Stimulated activated CD8-positive, alpha-beta memory T cell treated with anti-CD3 and anti-CD28 coated beads, Interleukin-4, amount 100 ng/mL, for 4 hours (primary cell): Measurements from ENCODE around the gene CAMP.
A peak's percentile ranks its signal among the peaks of the same experiment; 100 is the strongest.
"Not testable (repeated sequence)": the region's sequence is repeated elsewhere in the genome, so short reads cannot be mapped to it uniquely, and the experiment has no call there.

Source experiments
- DNase-seq, 2 donors: peaks; one replicate each; pipeline ENCODE4 v3.0.0-alpha.2; 2020; ENCODE audit warnings: low read depth in 2 of 2, low spot score in 1 of 2

The CAMP gene

DNA sequence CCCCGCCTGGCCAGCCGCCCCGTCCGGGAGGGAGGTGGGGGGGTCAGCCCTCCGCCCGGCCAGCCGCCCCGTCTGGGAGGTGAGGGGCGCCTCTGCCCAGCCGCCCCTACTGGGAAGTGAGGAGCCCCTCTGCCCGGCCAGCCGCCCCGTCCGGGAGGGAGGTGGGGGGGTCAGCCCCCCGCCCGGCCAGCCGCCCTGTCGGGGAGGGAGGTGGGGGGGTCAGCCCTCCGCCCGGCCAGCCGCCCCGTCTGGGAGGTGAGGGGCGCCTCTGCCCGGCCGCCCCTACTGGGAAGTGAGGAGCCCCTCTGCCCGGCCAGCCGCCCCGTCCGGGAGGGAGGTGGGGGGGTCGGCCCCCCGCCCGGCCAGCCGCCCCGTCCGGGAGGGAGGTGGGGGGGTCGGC is 11.5 kb upstream of the CAMP start:
- DNase-seq = not testable (repeated sequence)

DNA sequence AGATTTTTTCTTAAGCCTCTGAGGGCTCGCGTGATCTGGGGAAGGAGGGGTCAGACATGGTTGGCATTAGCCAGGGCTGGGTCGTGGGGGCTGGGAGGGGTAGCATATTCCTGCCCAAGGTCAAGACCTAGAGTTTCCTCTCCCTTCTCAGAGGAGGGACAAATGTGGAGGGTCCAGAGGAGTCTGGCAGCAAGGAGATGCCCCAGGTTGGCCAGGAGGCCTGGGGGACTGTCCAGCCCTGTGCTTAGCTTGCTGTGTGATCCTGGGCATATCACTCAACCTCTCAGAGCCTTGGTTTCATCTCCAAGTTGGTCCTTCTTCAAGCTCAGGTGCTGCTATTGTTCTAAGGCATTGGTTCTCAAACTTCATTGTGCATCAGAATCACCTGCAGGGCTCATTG is 9.1 kb upstream of the CAMP start:
- no peak for DNase-seq

DNA sequence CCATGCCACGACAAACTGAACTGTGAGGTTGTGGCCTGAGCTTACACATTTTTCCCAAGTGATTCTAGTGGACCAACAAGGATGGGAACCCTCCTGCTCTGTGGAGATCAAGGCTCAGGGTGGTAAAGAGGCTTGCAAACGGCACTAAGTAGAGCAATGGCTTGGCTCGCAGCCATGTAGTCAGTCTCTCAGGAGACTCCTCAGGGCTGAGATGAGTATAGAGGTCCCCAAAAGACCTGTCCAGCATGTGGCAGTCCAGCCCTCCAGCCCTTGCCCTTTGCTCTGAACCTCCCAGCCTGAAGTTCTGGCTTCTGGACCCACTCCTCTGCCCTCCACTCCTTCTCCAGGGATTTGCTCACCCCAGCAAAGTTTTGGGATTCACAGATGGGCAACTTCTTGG is 8.3 kb upstream of the CAMP start:
- DNase-seq = no peak

DNA sequence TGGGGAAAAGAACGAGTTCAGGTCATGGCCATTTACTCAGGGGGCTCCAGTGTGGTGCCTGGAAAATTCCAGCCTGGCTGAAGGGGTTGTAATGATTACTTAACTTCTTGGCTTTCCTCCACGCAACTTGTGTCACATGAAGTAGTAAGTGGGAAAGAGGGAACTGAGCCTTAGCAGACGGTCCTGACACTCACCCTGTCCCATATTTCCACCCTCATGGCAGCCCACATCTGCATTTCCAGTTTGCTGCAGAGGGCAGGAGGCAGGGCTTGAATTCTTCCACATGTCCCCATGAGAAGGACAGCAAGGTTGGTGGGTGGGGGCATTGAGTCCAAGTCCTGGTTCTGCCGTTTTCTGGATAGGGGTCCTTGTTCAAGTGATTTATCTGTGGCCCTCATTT is 7.8 kb upstream of the CAMP start:
- DNase-seq = no peak

DNA sequence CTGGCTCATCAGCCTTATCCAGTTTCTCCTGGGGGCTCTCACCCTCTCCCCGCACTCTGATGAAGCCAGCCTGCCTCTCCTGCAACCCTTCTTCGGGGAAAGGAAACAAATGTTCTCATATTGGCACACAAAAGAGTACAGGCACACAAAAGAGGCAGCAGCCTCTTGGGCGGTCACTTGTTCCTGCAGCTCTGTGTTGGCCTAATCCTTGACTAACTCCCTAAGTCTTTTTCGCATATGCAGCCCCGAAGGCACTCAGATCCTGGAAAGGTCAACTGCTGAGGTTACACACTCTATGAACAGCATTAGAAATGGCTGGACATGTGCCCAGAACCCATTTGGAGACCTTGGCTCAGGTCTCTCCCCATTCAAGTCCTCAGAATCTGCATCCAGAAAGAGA is 7.4 kb upstream of the CAMP start:
- DNase-seq = no peak

DNA sequence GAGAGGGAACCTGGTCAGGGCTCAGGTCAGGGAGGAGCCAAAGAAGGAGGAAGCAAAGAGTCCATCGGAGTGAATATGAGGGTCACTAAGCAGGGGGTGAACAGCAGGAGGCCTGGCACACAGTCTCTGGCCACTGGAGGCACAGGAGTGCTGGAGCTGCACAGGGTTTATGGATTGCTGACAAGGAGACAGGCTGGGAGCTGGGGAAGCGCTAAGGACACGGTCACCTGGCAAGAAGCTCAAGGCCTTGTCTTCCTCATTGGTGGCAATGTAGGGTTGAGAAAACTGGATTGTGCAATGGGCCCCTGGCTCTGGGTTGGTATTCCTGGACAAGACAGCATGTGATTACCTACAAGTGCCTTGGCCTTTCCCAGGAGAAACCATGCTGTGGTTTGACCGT is 5.8 kb upstream of the CAMP start:
- no peak for DNase-seq

DNA sequence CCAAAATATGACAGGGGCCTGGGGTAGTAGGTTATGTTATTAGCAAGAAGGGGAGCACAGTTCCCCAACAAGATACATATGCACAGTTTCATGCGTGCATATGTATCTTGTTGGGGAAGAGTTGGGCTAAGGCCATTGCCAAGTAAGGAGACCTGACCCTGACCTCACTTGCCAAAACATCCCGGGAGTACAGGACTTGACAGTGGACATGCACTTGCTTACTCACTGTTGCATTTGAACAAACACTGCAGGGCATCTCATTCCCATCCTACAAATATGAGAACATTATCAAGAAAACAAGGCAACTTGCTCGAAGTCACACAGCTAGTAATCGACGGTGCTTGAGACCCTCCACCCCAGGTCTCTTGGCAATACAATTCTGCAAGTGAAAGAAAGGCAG is 4.8 kb upstream of the CAMP start:
- no peak for DNase-seq

DNA sequence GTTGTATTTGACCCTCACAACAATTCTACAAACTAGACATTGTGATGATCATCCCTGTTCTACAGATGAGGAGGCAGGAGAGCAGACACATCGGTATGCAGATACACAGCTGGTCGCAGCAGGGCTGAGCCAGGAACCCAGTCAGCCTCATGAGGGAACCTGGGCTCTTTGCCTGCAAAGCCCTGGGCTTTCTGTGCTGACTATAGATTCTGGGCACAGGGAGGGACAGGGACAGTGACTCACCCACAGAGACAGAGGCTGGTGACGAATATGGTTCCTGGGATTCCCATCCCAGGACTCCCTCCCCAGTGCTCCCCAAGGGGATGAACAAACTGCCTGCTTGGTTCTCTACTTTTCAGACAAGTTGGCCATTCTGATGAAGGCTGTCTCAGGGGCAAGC is 3.8 kb upstream of the CAMP start:
- DNase-seq = no peak

DNA sequence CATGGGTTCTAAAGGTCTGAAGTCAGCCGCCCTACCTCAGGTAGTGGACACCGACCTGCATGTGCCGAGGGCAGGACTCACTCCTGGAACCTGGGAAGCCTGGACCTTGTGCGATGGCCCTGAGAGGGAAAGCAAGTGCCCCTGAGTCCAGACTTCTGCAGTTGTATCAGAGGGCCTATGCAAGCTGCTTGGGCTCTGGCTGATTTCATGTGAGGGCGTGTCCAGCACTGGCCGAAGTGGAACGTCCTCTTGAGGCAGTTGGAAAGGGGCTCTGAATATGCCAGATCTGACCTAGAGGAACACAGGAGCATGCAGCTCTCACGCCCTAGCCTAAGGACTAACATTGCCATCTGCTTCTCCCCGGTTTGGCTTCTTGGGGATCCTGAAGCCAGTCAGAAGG is 2.5 kb upstream of the CAMP start:
- no peak for DNase-seq

DNA sequence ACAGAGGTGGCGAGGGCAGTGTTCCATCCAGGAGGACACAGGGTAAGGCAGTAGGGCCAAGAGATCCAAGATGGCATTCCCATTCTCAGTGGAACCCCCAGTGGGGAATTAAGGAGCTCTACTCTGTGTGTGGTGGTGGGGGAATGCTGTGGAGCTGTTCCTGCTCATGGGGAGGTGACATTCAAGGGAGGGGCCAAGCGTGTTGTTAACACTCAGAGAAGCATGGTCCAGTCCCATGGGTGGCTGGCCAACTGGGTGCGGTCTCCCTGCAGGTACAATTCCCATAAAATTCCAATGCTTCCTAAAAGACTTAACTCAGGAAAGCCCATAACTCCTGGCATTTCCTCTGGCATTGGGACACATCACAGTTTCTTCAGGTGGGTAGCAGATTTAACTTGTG is 2.3 kb downstream of the CAMP start:
- DNase-seq = no peak

DNA sequence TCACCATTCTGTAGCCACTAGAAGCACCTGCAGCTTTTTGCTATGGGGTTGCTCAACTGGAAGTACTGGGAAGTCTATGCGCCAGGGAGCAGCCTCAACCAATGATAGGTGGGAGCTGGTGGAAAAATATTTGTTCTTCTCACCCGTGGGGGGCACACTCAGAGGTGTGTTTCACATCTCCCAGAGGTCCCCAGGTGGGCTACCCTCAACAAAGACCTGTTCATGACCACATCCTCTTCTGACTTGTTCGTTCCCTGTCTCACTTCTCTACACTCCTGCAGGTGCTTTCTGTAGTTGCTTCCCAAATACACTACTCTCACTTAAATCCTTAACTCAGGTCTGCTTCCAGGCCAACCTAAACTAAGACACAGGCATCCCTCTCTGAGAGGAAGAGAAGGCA is 3.6 kb downstream of the CAMP start:
- no peak for DNase-seq

DNA sequence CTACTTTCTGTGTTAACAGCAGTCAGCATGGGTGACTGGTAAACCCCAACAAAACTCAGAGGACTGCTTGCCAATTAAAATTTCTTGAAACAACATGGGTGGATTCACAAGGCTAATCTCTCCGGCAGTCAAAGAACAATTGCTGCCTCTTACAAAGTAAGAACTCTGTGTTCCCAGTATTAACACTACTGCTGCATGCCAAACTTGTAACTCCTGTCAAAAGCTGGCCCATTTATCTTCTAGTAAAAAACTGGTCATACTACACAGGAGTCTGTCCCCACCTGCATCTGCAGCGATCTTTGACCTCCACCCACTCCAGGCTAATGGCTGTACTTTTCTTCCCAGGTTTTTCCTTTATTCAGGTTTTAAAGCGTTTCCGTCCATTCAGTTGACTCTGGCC is 8.9 kb downstream of the CAMP start:
- DNase-seq = no peak

DNA sequence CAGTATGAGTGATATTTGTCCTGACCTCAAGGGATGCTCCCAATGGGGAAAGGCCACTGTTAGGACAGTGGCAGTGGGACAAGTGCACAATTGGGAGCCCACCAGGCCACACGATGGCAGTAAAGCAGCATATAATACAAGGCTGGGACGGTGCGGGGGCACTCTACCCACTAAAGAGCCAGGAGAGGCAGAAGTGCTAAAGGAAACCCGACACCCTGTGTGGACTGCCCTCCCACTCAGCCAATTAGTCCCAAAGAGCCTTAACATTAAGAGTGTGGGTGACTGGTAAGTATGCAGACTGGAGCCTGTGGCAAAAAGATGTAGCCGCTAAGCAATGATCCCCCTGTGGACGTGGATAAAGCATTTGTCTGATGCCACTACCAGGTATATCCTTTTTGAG is 9.4 kb downstream of the CAMP start:
- peak; percentile 28 to 40 for DNase-seq

DNA sequence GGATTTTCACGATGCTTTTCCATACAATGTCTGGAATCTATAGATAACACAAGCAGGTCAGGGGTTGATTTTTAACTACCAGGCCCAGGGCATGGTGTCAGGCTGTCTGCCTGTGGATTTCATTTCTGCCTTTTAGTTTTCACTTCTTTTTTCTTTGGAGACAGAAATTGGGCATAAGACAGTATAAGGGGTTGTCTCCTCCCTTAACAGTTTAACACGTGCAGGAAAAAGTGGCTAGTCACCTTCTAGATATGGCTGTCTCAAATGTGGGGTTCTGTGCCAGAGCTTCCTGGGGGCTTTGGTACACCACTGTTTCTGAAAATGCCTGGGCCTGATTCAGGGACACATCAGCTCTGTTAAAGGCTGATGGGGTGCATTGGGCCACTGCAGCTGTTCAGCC is 10.2 kb downstream of the CAMP start:
- DNase-seq = no peak

DNA sequence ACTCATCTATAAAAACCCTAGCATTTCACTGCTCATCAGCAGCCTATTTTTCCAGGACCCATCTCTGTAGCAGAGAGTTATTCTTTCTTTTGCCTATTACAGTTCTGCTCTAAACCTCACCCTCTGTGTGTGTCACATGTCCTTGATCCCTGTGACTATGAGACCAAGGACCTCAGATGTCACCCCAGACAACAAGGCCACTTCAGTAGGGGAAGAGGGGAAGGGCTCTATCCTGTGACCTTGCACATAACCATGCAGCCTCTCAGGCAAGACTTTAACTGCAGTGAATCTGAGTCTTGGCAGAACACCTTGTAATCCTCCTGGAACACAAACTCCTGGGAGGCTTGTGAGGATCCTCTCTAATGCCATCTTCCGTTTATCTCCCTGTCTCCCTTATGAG is 13.2 kb downstream of the CAMP start:
- no peak for DNase-seq

DNA sequence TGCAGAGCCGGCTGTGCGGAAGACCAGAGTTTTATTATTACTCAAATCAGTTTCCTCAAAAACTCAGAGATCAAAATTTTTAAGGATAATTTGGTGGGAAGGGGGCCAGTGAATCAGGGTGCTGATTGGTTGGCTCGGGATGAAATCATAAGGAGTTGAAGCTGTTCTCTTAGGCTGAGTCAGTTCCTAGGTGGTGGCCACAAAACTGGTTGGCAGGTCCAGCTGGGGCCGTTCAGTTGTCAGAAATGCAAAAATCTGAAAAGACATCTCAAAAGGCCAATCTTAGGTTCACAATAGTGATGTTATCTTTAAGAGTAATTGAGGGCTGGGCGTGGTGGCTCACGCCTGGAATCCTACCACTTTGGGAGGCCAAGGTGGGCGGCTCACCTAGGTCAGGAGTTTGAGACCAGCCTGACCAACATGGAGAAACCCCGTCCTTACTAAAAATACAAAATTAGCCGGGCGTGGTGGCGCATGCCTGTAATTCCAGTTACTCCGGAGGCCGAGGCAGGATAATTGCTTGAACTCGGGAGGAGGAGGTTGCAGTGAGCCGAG is 15.3 kb downstream of the CAMP start:
- no peak for DNase-seq

DNA sequence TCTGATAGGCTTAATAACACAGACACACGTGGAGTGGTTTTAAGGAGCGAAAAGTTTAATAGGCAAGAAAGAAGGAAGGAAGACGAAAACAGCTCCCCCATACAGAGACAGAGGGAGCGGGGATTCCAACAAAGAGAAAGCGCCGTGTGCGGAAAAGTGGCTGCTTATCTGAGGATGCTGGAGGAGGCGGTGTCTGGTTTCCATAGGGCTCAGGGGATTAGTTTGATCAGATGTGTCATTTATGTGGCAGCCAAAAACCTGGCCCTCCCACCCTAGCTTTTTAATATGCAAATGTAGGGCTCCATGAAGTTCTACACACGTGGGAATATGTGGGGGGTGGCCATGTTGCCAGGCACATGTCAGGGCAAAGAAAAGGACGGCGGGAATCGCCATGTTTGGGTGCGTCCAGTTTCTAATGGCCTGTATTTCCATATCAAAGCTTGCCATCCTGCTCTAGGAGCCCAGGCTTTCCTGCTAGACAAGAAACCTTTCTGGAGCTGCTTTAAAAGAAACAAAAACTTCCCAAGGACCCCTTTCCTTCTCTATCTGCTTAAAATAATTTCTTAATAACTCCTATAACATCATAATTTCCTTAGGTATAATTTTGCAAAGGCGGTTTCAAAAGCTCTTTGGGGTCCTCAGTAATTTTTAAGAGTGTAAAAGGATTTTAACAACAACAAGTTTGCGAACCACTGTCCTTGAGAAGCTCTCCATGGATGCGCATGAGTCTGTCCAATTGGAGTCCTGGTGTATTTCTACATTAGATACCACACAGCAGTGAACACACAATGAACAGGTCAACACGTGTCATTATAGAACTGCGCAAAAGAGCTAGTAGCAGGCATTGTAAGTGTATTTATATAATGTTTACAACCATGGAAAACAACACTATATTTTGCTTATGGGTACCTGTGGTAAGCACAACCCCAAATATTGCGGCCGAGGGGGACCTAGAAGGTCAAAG is 17.0 kb downstream of the CAMP start:
- no peak for DNase-seq

DNA sequence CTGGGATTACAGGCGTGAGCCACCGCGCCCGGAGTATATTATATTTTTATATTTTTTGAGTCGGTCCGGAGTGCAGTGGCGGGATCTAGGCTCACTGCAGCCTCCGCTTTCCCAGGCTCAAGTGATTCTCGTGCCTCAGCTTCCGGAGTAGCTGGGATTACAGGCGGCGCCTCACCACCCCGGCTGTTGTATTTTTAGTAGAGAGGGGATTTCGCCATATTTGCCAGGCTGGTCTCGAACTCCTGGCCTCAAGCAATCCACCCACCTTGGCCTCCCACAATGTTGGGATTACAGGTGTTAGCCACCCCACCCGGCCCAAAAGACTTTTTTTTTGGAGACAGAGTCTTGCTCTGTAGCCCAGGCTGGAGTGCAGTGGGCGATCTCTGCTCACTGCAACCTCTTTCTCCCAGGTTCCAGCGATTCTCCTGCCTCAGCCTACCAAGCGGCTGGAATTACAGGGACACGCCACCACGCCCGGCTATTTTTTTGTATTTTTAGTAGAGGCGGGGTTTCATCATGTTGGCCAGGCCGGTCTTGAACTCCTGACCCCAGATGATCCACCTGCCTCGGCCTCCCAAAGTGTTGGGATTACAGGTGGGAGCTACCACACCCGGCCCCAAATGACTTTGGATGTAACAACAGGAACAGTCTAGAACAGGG is 18.6 kb downstream of the CAMP start:
- DNase-seq = no peak

DNA sequence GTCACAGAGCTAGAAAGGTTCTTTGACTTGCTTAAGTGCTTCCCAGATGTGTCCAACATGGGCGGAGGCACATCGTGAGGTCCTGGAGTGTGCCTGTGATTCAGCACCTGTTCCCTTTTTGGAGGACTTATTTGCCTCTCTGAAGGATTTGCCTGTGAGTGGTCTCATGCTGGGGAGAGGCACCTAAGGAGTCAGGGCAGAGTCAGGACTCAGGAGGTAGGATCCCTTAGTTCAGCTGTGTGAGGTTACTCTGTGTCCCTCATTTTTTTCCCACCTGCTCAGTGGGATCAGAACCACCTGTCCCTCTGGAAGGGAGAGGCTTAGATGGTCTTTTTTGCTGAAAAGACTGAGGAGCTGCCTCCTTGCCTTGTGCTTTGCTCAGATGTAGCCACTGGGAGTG is 20.6 kb downstream of the CAMP start:
- no peak for DNase-seq

DNA sequence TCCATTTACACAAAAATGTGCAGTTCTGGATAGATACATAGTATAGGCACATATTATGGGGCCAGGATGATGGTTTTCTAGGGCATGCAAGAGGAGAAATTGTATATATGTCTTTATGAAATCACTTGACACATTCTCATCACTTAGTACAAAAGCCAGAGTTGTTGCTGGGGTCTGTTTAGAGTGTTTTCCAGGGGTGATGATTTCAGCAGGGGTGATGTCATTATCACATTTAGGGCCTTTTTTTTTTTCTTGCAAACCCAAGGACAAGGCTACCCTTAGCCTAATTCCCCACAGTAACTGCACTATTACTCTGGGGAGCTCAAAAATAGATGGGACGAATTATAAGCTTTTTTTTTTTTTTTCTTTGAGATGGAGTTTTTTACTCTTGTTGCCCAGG is 21.2 kb downstream of the CAMP start:
- no peak for DNase-seq

DNA sequence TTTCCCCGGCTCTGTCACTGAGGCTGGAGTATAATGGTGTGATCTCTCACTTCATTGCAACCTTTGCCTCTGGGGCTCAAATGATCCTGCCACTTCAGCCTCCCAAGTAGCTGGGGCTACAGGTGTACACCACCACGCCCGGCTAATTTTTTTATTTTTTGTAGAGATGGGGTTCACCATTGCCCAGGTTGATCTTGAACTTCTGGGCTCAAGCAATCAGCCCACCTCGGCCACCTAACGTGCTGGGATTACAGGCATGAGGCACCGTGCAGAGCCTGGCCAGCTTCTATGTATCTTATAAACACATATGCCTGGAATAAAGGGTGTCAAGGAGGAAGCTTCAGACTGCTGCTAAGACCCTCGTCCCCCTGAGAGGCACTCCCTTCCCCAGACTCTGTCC is 21.8 kb downstream of the CAMP start:
- no peak for DNase-seq

DNA sequence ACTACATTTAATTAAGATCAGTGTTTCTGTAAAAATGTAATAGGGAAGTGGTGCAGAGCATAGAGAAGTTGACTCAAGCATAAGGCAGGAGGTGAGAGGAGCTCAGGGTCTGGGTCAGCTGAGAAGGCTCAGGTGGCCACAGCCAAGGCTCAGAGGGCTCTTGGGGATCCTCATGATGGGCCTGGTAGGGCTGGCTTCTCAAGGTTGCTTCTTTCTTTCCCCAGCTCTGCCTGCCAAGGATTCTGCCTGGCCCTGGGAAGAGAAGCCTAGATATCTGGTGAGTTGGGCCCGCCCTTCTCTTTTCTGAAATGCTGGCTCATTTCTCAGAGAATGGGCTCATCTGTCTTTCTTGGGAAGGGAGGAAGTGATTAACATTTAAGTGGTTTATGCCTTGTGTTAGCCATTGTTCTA is 24.1 kb downstream of the CAMP start:
- no peak for DNase-seq
